HL-60/S4 treated with phorbol 12-myristate 13-acetate at 8.2 ng/mL for 4 days and 3 days (cell line): ENCODE results near the gene ERCC1.
"Not testable (repeated sequence)": the region's sequence is repeated elsewhere in the genome, so short reads cannot be mapped to it uniquely, and the experiment has no call there.

Source experiments
- in situ Hi-C: fragments of 300-500 bp; cut with MboI; formaldehyde crosslinking; loops from 2 replicates; pipeline ENCODE4 v1.15.0; 2022; ENCODE audit warnings: low sequenced_read_pairs

The ERCC1 gene

GRCh38 chr19:45431008-45431407, 7.3 kb upstream of the ERCC1 start:
- in situ Hi-C loops: not testable (repeated sequence)

- in situ Hi-C loops: not testable (repeated sequence)
Measured at GRCh38 chr19:45429896-45430295, 6.2 kb upstream of the ERCC1 start.

GRCh38 chr19:45428384-45429231, 4.9 kb upstream of the ERCC1 start:
- in situ Hi-C loops: no loop called here

GRCh38 chr19:45424191-45425058, 708 bp upstream of the ERCC1 start:
- in situ Hi-C loops: no loop called here

- in situ Hi-C loops: no loop called here
Measured at GRCh38 chr19:45423033-45423588, 606 bp downstream of the ERCC1 start.

GRCh38 chr19:45421947-45422498, 1.7 kb downstream of the ERCC1 start:
- in situ Hi-C loops: no loop called here

- in situ Hi-C loops: no loop called here
Measured at GRCh38 chr19:45420871-45421270, 2.8 kb downstream of the ERCC1 start.

GRCh38 chr19:45420356-45420755, 3.4 kb downstream of the ERCC1 start:
- in situ Hi-C loops: no loop called here

- in situ Hi-C loops: no loop called here
Measured at GRCh38 chr19:45419895-45420294, 3.8 kb downstream of the ERCC1 start.

GRCh38 chr19:45419396-45419795, 4.3 kb downstream of the ERCC1 start:
- in situ Hi-C loops: no loop called here

- in situ Hi-C loops: no loop called here
Measured at GRCh38 chr19:45418802-45419201, 4.9 kb downstream of the ERCC1 start.

GRCh38 chr19:45417151-45417550, 6.6 kb downstream of the ERCC1 start:
- in situ Hi-C loops: no loop called here

GRCh38 chr19:45414468-45414867, 9.2 kb downstream of the ERCC1 start:
- in situ Hi-C loops: no loop called here

GRCh38 chr19:45413497-45413896, 10.2 kb downstream of the ERCC1 start:
- in situ Hi-C loops: no loop called here

- in situ Hi-C loops: not testable (repeated sequence)
Measured at GRCh38 chr19:45410330-45410729, 13.4 kb downstream of the ERCC1 start.

- in situ Hi-C loops: no loop called here
Measured at GRCh38 chr19:45409557-45409920, 14.2 kb downstream of the ERCC1 start.

GRCh38 chr19:45408830-45409556, 14.7 kb downstream of the ERCC1 start:
- in situ Hi-C loops: no loop called here

GRCh38 chr19:45408121-45408520, 15.6 kb downstream of the ERCC1 start:
- in situ Hi-C loops: no loop called here

GRCh38 chr19:45407585-45407984, 16.1 kb downstream of the ERCC1 start:
- in situ Hi-C loops: not testable (repeated sequence)

- in situ Hi-C loops: no loop called here
Measured at GRCh38 chr19:45407091-45407375, 16.7 kb downstream of the ERCC1 start.
